K562 (cell line): ENCODE results near the gene ALDH7A1. TPM values are rescaled to one million over a fixed set of nuclear protein-coding genes. Genes with fewer than 3 reads are reported as not detected.

Source experiments
- ATAC-seq: fragments of 200-7000 bp; cut with Tn5 transposase; 3 replicates; pipeline ENCODE4 v1.9.1; 2020; ENCODE audit warnings: moderate library complexity
- BruUV-seq: library from RNA; stranded (reverse); fragments of 400-500 nt; replicated peaks from 2 replicates; lab custom pipeline; 2021; lab: Mats Ljungman, UMichigan
- CTCF ChIA-PET: fragments of 300-600 bp; formaldehyde crosslinking; extraction: SDS; loops from one replicate; lab custom pipeline; 2021; ENCODE audit warnings: low intra/inter-chr PET ratio; lab: Yijun Ruan, JAX
- POLR2A ChIA-PET: fragments of 300-600, 350-650 bp; sonication (Branson Sonifier 250); formaldehyde crosslinking; extraction: SDS; loops from one replicate; lab custom pipeline; 2021; ENCODE audit warnings: antibody characterized with exemption, inconsistent platforms; lab: Yijun Ruan, JAX
- DNase-seq, 4 experiments: peaks; one replicate each; pipeline versions ENCODE4 v3.0.0 to v3.0.0-alpha.2; 2011 to 2018; ENCODE audit warnings: low spot score in 3 of 4, mixed read lengths in 3 of 4; ENCODE audit errors: extremely low read depth in 1 of 4
- FAIRE-seq: peaks from 2 replicates; lab custom pipeline; 2011; peaks lifted over from hg19 to GRCh38; lab: Jason Lieb, UNC
- H2AFZ ChIP-seq: 2 replicates; pipeline ENCODE4 v1.6.0; 2011; ENCODE audit warnings: low read depth, low read length, control low read depth, inconsistent platforms
- H3K27ac ChIP-seq: fragments of 200-600 bp; 3 replicates; pipeline ENCODE4 v1.8.0; 2011; ENCODE audit warnings: low read depth, mild to moderate bottlenecking, control low read depth, inconsistent platforms, low read length, moderate library complexity, mixed read lengths; ENCODE audit errors: extremely low read depth
- H3K27me3 ChIP-seq, 2 experiments: fragments of 300-600 bp in 1 of 2; 2 replicates in 1 of 2; 3 replicates in 1 of 2; pipeline versions ENCODE4 v1.6.0 to v1.8.0; 2011; ENCODE audit warnings: inconsistent platforms in 2 of 2, low read length in 2 of 2, mild to moderate bottlenecking in 1 of 2, mixed read lengths in 1 of 2, moderate library complexity in 1 of 2; ENCODE audit not compliant: control insufficient read depth in 2 of 2, insufficient read depth in 2 of 2
- H3K36me3 ChIP-seq: fragments of 300-600 bp; 3 replicates; pipeline ENCODE4 v1.8.0; 2011; ENCODE audit warnings: mild to moderate bottlenecking, low read length, inconsistent platforms; ENCODE audit not compliant: control insufficient read depth, insufficient read depth
- H3K4me1 ChIP-seq, 2 experiments: fragments of 200-600 bp in 1 of 2; replicated peaks in 1 of 2; 2 replicates in 1 of 2; 3 replicates in 1 of 2; pipeline versions ENCODE4 v1.5.1 to v1.8.0; 2011; ENCODE audit warnings: inconsistent platforms in 2 of 2, low read length in 2 of 2, mild to moderate bottlenecking in 1 of 2, mixed read lengths in 1 of 2, moderate library complexity in 1 of 2; ENCODE audit not compliant: control insufficient read depth in 2 of 2, insufficient read depth in 2 of 2
- H3K4me2 ChIP-seq: 2 replicates; pipeline ENCODE4 v1.6.1; 2011; ENCODE audit warnings: low read length, control low read depth, inconsistent platforms, mixed read lengths; ENCODE audit not compliant: insufficient read depth
- H3K4me3 ChIP-seq: fragments of 200-600 bp; sonication (generic), shearing (Covaris generic); 2 replicates; pipeline ENCODE4 v1.5.1; 2016; ENCODE audit warnings: control low read depth, inconsistent platforms
- H3K79me2 ChIP-seq: fragments of 200-600 bp; 3 replicates; pipeline ENCODE4 v1.8.0; 2011; ENCODE audit warnings: low read length, inconsistent platforms; ENCODE audit not compliant: control insufficient read depth, insufficient read depth
- H3K9ac ChIP-seq, 2 experiments: 2 replicates each; pipeline versions ENCODE4 v1.6.0 to v1.6.1; 2011; ENCODE audit warnings: low read depth in 2 of 2, low read length in 2 of 2, control low read depth in 1 of 2, inconsistent platforms in 1 of 2, mild to moderate bottlenecking in 1 of 2, mixed read lengths in 1 of 2; ENCODE audit not compliant: insufficient read depth in 1 of 2
- H3K9me1 ChIP-seq: one replicate; pipeline ENCODE4 v1.6.0; 2011; ENCODE audit warnings: inconsistent platforms, mild to moderate bottlenecking, low read length, moderate library complexity; ENCODE audit not compliant: control insufficient read depth, insufficient read depth
- H3K9me3 ChIP-seq: replicated peaks from 2 replicates; pipeline ENCODE4 v1.5.1; 2011; ENCODE audit warnings: low read depth, low read length, inconsistent platforms; ENCODE audit not compliant: control insufficient read depth, insufficient read depth
- H4K20me1 ChIP-seq: replicated peaks from 2 replicates; pipeline ENCODE4 v1.6.1; 2011; ENCODE audit warnings: low read length, inconsistent platforms, mixed read lengths; ENCODE audit not compliant: control insufficient read depth, insufficient read depth
- ETS2 ChIP-seq: IDR thresholded peaks from 2 replicates; pipeline ENCODE4 v1.6.1; 2016; ENCODE audit warnings: borderline replicate concordance, missing genetic modification characterization, mild to moderate bottlenecking, moderate library complexity, missing compliant biosample characterization; ENCODE audit not compliant: poor library complexity, severe bottlenecking
- HNRNPK ChIP-seq: fragments of 200-400 bp; formaldehyde crosslinking; IDR thresholded peaks from one replicate; pipeline ENCODE4 v1.6.1; 2018; ENCODE audit warnings: mild to moderate bottlenecking, low read depth, low read length; ENCODE audit not compliant: poor library complexity, severe bottlenecking
- MIER1 ChIP-seq: fragments of 450-650 bp; IDR thresholded peaks from 2 replicates; pipeline ENCODE4 v1.6.1; 2016; ENCODE audit warnings: antibody characterized with exemption, mild to moderate bottlenecking, low read depth
- PTTG1 ChIP-seq: fragments of 450-650 bp; IDR thresholded peaks from 2 replicates; pipeline ENCODE4 v1.6.1; 2016; ENCODE audit warnings: low read depth, mild to moderate bottlenecking, missing genetic modification characterization, missing compliant biosample characterization
- SMARCA5 ChIP-seq: fragments of 450-650 bp; IDR thresholded peaks from 2 replicates; pipeline ENCODE4 v1.6.1; 2016
- SRSF3 ChIP-seq: fragments of 200-400 bp; formaldehyde crosslinking; IDR thresholded peaks from 2 replicates; pipeline ENCODE4 v1.6.1; 2016; ENCODE audit warnings: mild to moderate bottlenecking, low read length, moderate library complexity; ENCODE audit not compliant: insufficient read depth
- ZC3H4 ChIP-seq: sonication (generic); formaldehyde crosslinking; IDR thresholded peaks from 2 replicates; pipeline ENCODE4 v1.9.0; 2021; ENCODE audit warnings: missing genetic modification reagents, borderline replicate concordance
- ZNF561 ChIP-seq: fragments of 450-650 bp; formaldehyde crosslinking; conservative IDR thresholded peaks from 2 replicates; pipeline ENCODE4 v1.4.0; 2020; ENCODE audit warnings: mild to moderate bottlenecking, moderate library complexity
- ZNF830 ChIP-seq: fragments of 250-450 bp; sonication (Bioruptor Pico); IDR thresholded peaks from 2 replicates; pipeline ENCODE4 v1.5.0; 2021; ENCODE audit warnings: mild to moderate bottlenecking
- ZZZ3 ChIP-seq: fragments of 450-650 bp; IDR thresholded peaks from 2 replicates; pipeline ENCODE4 v1.6.1; 2016; ENCODE audit warnings: antibody characterized with exemption, mild to moderate bottlenecking, moderate library complexity
- WGBS: fragments of 100-300 bp; shearing (Covaris generic); methylation state at CpG from one replicate; pipeline ENCODE4 v1.1.6; 2016; ENCODE audit warnings: low coverage, mixed read lengths; ENCODE audit not compliant: insufficient coverage; ENCODE audit errors: missing lambda C conversion rate; 5-methylcytosine and 5-hydroxymethylcytosine counted together
- in situ Hi-C: fragments of 300-500 bp; cut with MboI; formaldehyde crosslinking; loops from 4 replicates; pipeline ENCODE4 v1.15.0; 2018; ENCODE audit warnings: inconsistent platforms, mixed read lengths
- intact Hi-C: fragments of 100-400 bp; cut with micrococcal nuclease; formaldehyde crosslinking; loops from 2 replicates; pipeline ENCODE4 v1.14.2; 2022
- polyA plus RNA-seq, 8 experiments: library from polyadenylated mRNA; depleted of rRNA in 4 of 8; stranded (reverse) in 5 of 8; unstranded in 3 of 8; fragments of >200 nt; fragmentation: Nextera tagmentation in 2 of 8; fragmentation: Illumina TruSeq in 1 of 8; extraction: Ambion mirVana in 2 of 8; extraction: Trizol in 1 of 8; gene quantifications; 2 replicates each; pipeline versions ENCODE4 v1.2.1 to v1.2.3, GENCODE V29; 2011 to 2014; ENCODE audit warnings: inconsistent platforms in 1 of 8, missing spikeins in 1 of 8
- total RNA-seq, 7 experiments: library from RNA; depleted of rRNA in 6 of 7; stranded (reverse); fragments of >200 nt in 6 of 7; fragmentation: Illumina TruSeq in 2 of 7; extraction: Trizol in 2 of 7; gene quantifications; 2 replicates each; pipeline versions ENCODE4 v1.2.1 to v1.2.3, GENCODE V29; 2011 to 2021; ENCODE audit warnings: low replicate concordance in 1 of 7
- TF ChIP-seq, protein P1 (sequence below): fragments of 450-650 bp; formaldehyde crosslinking; conservative IDR thresholded peaks from 2 replicates; pipeline ENCODE4 v1.4.0; 2022; ENCODE audit warnings: mild to moderate bottlenecking, missing genetic modification characterization
- TF ChIP-seq, protein P2 (sequence below): fragments of 450-650 bp; IDR thresholded peaks from one replicate; pipeline ENCODE4 v1.6.1; 2018; ENCODE audit warnings: mild to moderate bottlenecking, moderate library complexity; ENCODE audit not compliant: partially characterized antibody

ALDH7A1 gene
- total and polyA plus RNA-seq, 9 of the 15 experiments (the other 6 are each of a cell fraction or from before 2014, with no cell fraction given), result 0.04 to 0.49 TPM; not detected in 7

- no TSS peak for BruUV-seq
- ATAC-seq (no peak), FAIRE-seq (no peak)
These were observed 4.5 kb upstream of the ALDH7A1 start for GRCh38 chr5:126599499-126599898.

More at GRCh38 chr5:126599499-126599898, 4.5 kb upstream of the ALDH7A1 start:
- TF ChIP-seq PTTG1 (no peak), HNRNPK (no peak), MIER1 (no peak), SRSF3 (no peak), ZNF561 (CRISPR knock-in tag) (no peak), ZZZ3 (no peak), SMARCA5 (no peak), ETS2 (tag) (no peak), ZC3H4 (CRISPR knock-in tag) (no peak), ZNF830 (CRISPR knock-in tag) (no peak)
- TF ChIP-seq, protein P1, sequence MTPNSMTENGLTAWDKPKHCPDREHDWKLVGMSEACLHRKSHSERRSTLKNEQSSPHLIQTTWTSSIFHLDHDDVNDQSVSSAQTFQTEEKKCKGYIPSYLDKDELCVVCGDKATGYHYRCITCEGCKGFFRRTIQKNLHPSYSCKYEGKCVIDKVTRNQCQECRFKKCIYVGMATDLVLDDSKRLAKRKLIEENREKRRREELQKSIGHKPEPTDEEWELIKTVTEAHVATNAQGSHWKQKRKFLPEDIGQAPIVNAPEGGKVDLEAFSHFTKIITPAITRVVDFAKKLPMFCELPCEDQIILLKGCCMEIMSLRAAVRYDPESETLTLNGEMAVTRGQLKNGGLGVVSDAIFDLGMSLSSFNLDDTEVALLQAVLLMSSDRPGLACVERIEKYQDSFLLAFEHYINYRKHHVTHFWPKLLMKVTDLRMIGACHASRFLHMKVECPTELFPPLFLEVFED, result no peak
- TF ChIP-seq, protein P2, sequence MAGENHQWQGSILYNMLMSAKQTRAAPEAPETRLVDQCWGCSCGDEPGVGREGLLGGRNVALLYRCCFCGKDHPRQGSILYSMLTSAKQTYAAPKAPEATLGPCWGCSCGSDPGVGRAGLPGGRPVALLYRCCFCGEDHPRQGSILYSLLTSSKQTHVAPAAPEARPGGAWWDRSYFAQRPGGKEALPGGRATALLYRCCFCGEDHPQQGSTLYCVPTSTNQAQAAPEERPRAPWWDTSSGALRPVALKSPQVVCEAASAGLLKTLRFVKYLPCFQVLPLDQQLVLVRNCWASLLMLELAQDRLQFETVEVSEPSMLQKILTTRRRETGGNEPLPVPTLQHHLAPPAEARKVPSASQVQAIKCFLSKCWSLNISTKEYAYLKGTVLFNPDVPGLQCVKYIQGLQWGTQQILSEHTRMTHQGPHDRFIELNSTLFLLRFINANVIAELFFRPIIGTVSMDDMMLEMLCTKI, result no peak
- Histone ChIP-seq H3K4me2 (no peak overlapping the region), H3K36me3 (peaks cover 20% of the 10 kb centered on the region), H4K20me1 (peaks cover 4% of the 10 kb centered on the region; the same call in 1 of the 2 replicates), H3K4me3 (no peak overlapping the region), H3K4me1 (peaks cover 5 to 30% of the 10 kb centered on the region in 2 experiments; a peak in 3 of 5 replicates), H3K27me3 (peaks cover 6 to 15% of the 10 kb centered on the region in 2 experiments; a peak in 4 of 5 replicates), H3K79me2 (peaks cover 33% of the 10 kb centered on the region), H3K9me3 (peaks cover 6% of the 10 kb centered on the region), H3K9ac (no peak overlapping the region), H2AFZ (no peak overlapping the region; the same call in 1 of the 2 replicates), H3K9me1 (no peaks in the 10 kb centered on the region), H3K27ac (no peak overlapping the region)
- no peak for DNase-seq
- in situ Hi-C loops, result no loop called here
- ChIA-PET CTCF (interaction anchor here (0.7 kb wide), 1 partner anchor 181 kb away, joined by 3 read pairs; no protein-coding TSS in a partner anchor), POLR2A (no interaction called here)
- intact Hi-C loops, result no loop called here
- WGBS, result 76% methylated on average over 7 of the region's 7 CpGs
